Cardiac muscle cell (in vitro differentiated cells and primary cell): Measurements from ENCODE around the gene PHF5A. TPM values are rescaled to one million over a fixed set of nuclear protein-coding genes. Genes with fewer than 3 reads are reported as not detected.
"Not testable (repeated sequence)": the region's sequence is repeated elsewhere in the genome, so short reads cannot be mapped to it uniquely, and the experiment has no call there.

Source experiments
- DNase-seq, 2 donors: peaks; one replicate each; pipeline versions ENCODE4 v3.0.0 to v3.0.0-alpha.2; 2010 to 2017; ENCODE audit warnings: low read depth in 1 of 2, low spot score in 1 of 2
- H3K27ac ChIP-seq: fragments of 200-600 bp; sonication (generic); 2 replicates; pipeline ENCODE4 v1.5.1; 2016
- H3K27me3 ChIP-seq: fragments of 200-600 bp; sonication (generic); 2 replicates; pipeline ENCODE4 v1.6.0; 2016; ENCODE audit warnings: control low read depth
- H3K36me3 ChIP-seq: fragments of 200-600 bp; sonication (generic); 2 replicates; pipeline ENCODE4 v1.5.1; 2016; ENCODE audit warnings: control low read depth
- H3K4me1 ChIP-seq: fragments of 200-600 bp; sonication (generic); 2 replicates; pipeline ENCODE4 v1.8.1; 2017; ENCODE audit warnings: low read depth, mild to moderate bottlenecking, mixed run types
- H3K4me3 ChIP-seq: fragments of 200-600 bp; sonication (generic); 2 replicates; pipeline ENCODE4 v1.5.1; 2016; ENCODE audit warnings: mild to moderate bottlenecking
- H3K9me3 ChIP-seq: fragments of 200-600 bp; sonication (generic); 2 replicates; pipeline ENCODE4 v1.5.1; 2017; ENCODE audit warnings: low read depth, mild to moderate bottlenecking, control low read depth
- CTCF ChIP-seq: IDR thresholded peaks from 2 replicates; pipeline ENCODE4 v1.5.1; 2012; ENCODE audit warnings: low read depth, mild to moderate bottlenecking, low read length
- polyA plus RNA-seq: library from polyadenylated mRNA; unstranded; fragments of >200 nt; fragmentation: Nextera tagmentation; extraction: Ambion mirVana; gene quantifications from 2 replicates; pipeline ENCODE4 v1.2.1, GENCODE V29; 2016
- total RNA-seq: library from RNA; depleted of rRNA; stranded (reverse); fragments of >200 nt; gene quantifications from 2 replicates; pipeline ENCODE4 v1.2.3, GENCODE V29; 2016

PHF5A gene
- total and polyA plus RNA-seq, 2 experiments from 2014 or later: 26.9 to 32.2 TPM

GRCh38 chr22:41445129-41446056, 23.1 kb downstream of the PHF5A start:
- H3K36me3 ChIP-seq: peaks cover 5% of the 10 kb centered on the region
- TF ChIP-seq CTCF: no peak
- no peaks in the 10 kb centered on the region for H3K27me3 ChIP-seq
- peak overlapping the region; percentile 97 for H3K27ac ChIP-seq
- peak overlapping the region; percentile 99 for H3K4me3 ChIP-seq
- DNase-seq: peak in 1 of 2 donors; percentile 29
- peaks cover 9% of the 10 kb centered on the region for H3K4me1 ChIP-seq
- H3K9me3 ChIP-seq: no peaks in the 10 kb centered on the region

DNA sequence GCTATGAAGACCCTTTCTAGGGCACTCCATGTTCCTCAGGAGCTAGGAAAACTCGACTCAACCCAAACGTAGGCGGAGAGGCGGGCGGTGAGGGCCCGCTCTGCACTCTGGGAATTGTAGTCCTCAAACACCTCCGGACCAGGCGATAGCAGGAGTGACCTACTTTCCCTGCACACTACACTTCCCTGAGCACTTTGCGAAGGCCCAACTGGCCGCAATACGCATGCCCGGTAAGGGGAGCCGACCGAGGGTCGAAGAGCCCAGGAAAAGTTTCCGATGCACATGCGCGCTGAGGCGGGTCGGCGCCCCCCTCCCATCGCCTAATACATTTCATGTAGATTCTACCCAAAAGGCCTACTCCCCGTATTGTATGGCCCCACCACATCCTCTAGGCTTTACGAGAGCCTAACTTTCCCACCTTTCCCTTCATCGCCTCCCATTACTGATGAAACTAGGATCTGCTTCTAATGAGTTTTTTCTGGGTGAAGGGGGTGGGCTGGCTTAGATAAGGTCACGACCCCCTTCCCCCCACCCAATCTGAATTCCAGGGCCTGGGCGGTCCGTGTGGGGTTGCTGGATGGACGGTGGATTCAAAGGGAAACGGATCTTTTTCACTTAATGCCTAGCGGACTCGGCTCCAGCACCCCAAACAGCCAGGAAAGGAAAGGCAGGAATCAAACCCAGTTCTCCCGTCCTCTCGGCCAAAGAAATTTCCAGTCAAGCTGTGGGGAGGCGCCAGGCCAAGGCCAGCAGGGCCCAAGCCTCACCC, 23.9 kb downstream of the PHF5A start:
- Histone ChIP-seq H3K36me3 (peaks cover 5% of the 10 kb centered on the region), H3K9me3 (no peaks in the 10 kb centered on the region), H3K4me1 (peaks cover 11% of the 10 kb centered on the region), H3K4me3 (peak overlapping the region; percentile 99), H3K27me3 (no peaks in the 10 kb centered on the region), H3K27ac (peak overlapping the region; percentile 97)
- no peak for TF ChIP-seq CTCF
- peak; percentile 98 for DNase-seq

GRCh38 chr22:41442240-41442792, 26.2 kb downstream of the PHF5A start:
- H3K4me3 ChIP-seq: no peak overlapping the region

GRCh38 chr22:41440511-41440910, 28.0 kb downstream of the PHF5A start:
- DNase-seq, H3K27me3 ChIP-seq, H3K9me3 ChIP-seq, H3K4me3 ChIP-seq: not testable (repeated sequence)
- H3K36me3 ChIP-seq: peaks cover 20% of the 10 kb centered on the region
- H3K27ac ChIP-seq: peak overlapping the region; percentile 10
- peaks cover 19% of the 10 kb centered on the region for H3K4me1 ChIP-seq

More at GRCh38 chr22:41442240-41442792, 26.2 kb downstream of the PHF5A start:
- Histone ChIP-seq H3K36me3 (peaks cover 5% of the 10 kb centered on the region), H3K27me3 (no peaks in the 10 kb centered on the region), H3K27ac (no peak overlapping the region), H3K9me3 (no peaks in the 10 kb centered on the region), H3K4me1 (peaks cover 19% of the 10 kb centered on the region)
- DNase-seq: no peak
- no peak for TF ChIP-seq CTCF

DNA sequence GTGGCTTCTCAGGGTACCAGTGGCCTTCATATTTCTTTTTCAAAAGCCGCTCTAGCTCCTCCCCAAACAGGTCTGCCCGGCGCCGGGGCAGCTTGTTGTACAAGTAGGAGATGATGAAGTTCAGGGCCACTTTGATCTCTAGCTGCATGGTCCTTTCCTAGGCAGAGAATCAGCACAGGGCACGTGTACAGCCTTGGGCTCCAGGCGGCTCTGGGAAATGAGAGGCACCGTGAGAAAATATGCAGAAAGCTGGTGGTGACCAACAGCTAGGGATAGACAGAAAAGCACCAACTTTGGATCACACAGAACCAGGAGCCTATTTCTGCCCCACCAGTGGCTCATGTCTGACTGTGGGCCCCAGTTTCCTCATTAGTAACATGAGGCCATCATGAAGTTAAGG, 31.3 kb downstream of the PHF5A start:
- peaks cover 25% of the 10 kb centered on the region for H3K36me3 ChIP-seq
- no peak overlapping the region for H3K4me3 ChIP-seq
- no peaks in the 10 kb centered on the region for H3K9me3 ChIP-seq
- H3K27ac ChIP-seq: no peak overlapping the region
- H3K27me3 ChIP-seq: no peaks in the 10 kb centered on the region
- H3K4me1 ChIP-seq: peaks cover 13% of the 10 kb centered on the region
- no peak for DNase-seq
- TF ChIP-seq CTCF: no peak
